ENCODE results near the gene TMEM232. TPM values are rescaled to one million over a fixed set of nuclear protein-coding genes. Genes with fewer than 3 reads are reported as not detected.

TMEM232 gene
- total and polyA plus RNA-seq, 9 of the 15 experiments (the other 6 are each of a cell fraction or from before 2014, with no cell fraction given), result 0.09 to 2.2 (median 0.41) TPM

DNA sequence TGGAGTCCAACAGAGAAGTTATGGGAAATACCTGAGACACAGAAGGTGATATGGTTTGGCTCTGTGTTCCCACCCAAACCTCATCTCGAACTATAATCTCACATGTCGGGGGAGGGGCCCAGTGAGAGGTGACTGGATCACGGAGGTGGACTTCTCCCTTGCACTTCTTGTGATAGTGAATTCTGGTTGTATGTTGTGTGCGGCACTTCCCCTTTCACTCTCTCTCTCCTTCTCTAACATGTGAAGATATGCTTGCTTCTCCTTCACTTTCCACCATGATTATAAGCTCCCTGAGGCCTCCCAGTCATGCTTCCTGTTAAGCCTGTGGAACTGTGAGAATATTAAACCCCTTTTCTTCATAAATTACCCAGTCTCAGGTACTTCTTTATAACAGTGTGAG is 96.1 kb downstream of the TMEM232 start (continued):
- TF ChIP-seq KDM5B (IDR thresholded peaks at IDR 0.05; ENCODE audit: insufficient replicate concordance, low read depth, low read length), result no peak

GRCh38 chr5:110625376-110625999 is 101.0 kb downstream of the TMEM232 start:
- TF ChIP-seq DEAF1 (CRISPR knock-in tag; IDR thresholded peaks at IDR 0.05) (peak; percentile 46), RAD21 (CRISPR knock-in tag; conservative IDR thresholded peaks at IDR 0.05 in 1 of 2, IDR thresholded peaks at IDR 0.05 in 1 of 2) (peak; percentile 53 to 66), ZNF586 (CRISPR knock-in tag; conservative IDR thresholded peaks at IDR 0.05) (no peak), NFE2 (IDR thresholded peaks at IDR 0.05; ENCODE audit: low read depth) (no peak), NR2F6 (CRISPR knock-in tag; IDR thresholded peaks at IDR 0.05) (no peak)
- TF ChIP-seq, protein P1, sequence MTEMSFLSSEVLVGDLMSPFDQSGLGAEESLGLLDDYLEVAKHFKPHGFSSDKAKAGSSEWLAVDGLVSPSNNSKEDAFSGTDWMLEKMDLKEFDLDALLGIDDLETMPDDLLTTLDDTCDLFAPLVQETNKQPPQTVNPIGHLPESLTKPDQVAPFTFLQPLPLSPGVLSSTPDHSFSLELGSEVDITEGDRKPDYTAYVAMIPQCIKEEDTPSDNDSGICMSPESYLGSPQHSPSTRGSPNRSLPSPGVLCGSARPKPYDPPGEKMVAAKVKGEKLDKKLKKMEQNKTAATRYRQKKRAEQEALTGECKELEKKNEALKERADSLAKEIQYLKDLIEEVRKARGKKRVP (CRISPR knock-in tag; IDR thresholded peaks at IDR 0.05), result no peak
- TF ChIP-seq, protein P2, sequence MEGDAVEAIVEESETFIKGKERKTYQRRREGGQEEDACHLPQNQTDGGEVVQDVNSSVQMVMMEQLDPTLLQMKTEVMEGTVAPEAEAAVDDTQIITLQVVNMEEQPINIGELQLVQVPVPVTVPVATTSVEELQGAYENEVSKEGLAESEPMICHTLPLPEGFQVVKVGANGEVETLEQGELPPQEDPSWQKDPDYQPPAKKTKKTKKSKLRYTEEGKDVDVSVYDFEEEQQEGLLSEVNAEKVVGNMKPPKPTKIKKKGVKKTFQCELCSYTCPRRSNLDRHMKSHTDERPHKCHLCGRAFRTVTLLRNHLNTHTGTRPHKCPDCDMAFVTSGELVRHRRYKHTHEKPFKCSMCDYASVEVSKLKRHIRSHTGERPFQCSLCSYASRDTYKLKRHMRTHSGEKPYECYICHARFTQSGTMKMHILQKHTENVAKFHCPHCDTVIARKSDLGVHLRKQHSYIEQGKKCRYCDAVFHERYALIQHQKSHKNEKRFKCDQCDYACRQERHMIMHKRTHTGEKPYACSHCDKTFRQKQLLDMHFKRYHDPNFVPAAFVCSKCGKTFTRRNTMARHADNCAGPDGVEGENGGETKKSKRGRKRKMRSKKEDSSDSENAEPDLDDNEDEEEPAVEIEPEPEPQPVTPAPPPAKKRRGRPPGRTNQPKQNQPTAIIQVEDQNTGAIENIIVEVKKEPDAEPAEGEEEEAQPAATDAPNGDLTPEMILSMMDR (IDR thresholded peaks at IDR 0.05 in 2 of 3, conservative IDR thresholded peaks at IDR 0.05 in 1 of 3; ENCODE audit: insufficient read depth in 2 of 3, low read depth in 1 of 3, low read length in 3 of 3), result peak in 1 of 3 experiments; percentile 37; a peak in 2 of 6 replicates
- H3K4me2 ChIP-seq (ENCODE audit: insufficient read depth, low read length), result no peak overlapping the region
- H3K4me3 ChIP-seq, result no peak overlapping the region
- H3K9me3 ChIP-seq (replicated peaks; ENCODE audit: control insufficient read depth, insufficient read depth, low read depth, low read length), result no peaks in the 10 kb centered on the region
- in situ Hi-C loops (cut with MboI) (no loop called here), intact Hi-C loops (cut with micrococcal nuclease) (no loop called here)
- no TSS peak for BruUV-seq (replicated peaks)
- no peak for DNase-seq (ENCODE audit: extremely low read depth in 1 of 4, low spot score in 3 of 4)
- POLR2A ChIA-PET, result no interaction called here
- no peaks in the 10 kb centered on the region for H3K4me1 ChIP-seq (replicated peaks in 1 of 2; ENCODE audit: control insufficient read depth in 2 of 2, insufficient read depth in 2 of 2, low read length in 2 of 2)
- H3K27me3 ChIP-seq (ENCODE audit: control insufficient read depth in 2 of 2, insufficient read depth in 2 of 2, low read length in 2 of 2), result no peaks in the 10 kb centered on the region
- CTCF ChIA-PET (ENCODE audit: low intra/inter-chr PET ratio), result no interaction called here
- H3K36me3 ChIP-seq (ENCODE audit: control insufficient read depth, insufficient read depth, low read length), result no peaks in the 10 kb centered on the region
- H4K20me1 ChIP-seq (replicated peaks; ENCODE audit: control insufficient read depth, insufficient read depth, low read length), result no peaks in the 10 kb centered on the region
- ATAC-seq, result no peak
- 3% methylated on average over 2 of the region's 2 CpGs for WGBS (ENCODE audit: insufficient coverage, low coverage, missing lambda C conversion rate)
- no peak overlapping the region for H2AFZ ChIP-seq (ENCODE audit: low read depth, low read length)
- no peaks in the 10 kb centered on the region for H3K9me1 ChIP-seq (ENCODE audit: control insufficient read depth, insufficient read depth, low read length)
- H3K27ac ChIP-seq (ENCODE audit: extremely low read depth, low read depth, low read length), result no peak overlapping the region
- H3K79me2 ChIP-seq (ENCODE audit: control insufficient read depth, insufficient read depth, low read length), result no peaks in the 10 kb centered on the region
- H3K9ac ChIP-seq (ENCODE audit: insufficient read depth in 1 of 2, low read depth in 2 of 2, low read length in 2 of 2), result no peak overlapping the region
- no peak for FAIRE-seq
